ENCODE measurements around the gene TMCC2.

TMCC2 gene

DNA sequence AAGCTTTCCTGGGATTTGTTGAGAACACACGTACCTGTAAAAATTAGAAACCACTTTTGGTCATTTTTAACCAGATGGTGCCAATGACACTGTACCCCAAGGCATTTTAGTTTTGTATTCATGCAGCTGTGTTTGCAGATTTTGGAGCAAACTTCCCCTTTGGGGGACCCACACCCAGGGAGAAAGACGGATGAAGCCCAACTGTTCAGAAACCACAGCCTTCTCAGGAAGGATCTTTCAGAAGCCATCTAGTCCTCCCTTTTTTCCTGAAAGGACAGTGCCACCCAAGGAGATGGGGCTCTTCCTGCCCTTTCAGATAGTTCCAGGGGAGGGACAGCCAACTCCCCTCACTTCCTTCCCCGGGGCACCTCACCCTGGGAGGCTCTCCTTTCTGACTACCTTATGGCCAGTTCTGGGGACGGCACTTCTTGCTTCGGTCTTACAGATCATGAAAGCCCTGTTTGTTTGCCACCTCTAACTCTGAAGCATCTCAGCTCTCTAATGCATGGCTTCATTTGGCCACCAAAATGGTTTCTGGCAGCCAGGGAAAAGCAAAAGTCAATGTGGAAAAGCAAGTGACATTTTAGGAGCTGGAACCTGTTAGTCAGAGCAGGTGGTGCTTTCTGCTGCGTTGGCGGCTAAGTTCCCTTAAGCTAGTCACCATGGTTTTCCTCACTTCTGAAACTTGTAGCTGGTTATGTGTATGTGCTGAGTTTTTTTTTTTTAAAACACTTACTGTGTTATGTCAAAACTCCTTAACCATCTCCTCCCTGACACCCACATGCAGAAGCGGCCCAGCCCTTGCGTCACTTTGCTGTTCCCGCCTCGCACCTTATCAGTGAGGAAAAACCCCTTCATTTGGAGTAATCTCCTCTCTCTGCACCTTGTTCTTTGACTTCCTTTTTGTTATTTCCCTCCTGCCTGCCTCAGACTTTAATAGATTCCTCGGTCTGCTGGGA is 10.1 kb downstream of the TMCC2 start:
- in situ Hi-C loops (cut with HindIII; ENCODE audit: low sequenced_read_pairs), result no loop called here

DNA sequence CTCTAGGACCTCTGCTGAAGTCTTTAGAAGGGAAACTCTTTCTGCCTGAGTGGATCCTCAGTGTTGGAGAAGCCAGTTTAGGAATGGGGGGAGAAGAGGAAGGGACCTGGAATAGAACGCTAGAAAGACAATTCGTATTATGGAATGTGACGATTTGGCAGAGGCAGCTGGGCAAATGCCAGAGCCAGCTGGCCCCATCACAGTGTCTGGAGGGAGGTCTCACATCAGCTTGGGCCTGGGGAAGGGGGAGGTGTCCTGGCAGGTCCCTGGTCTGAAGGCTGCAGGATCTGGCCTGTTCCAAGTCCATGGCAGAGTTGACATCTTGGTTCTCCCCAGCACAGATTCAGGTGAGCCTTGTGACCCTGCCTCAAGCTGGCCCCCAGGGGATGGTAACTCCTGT is 11.3 kb downstream of the TMCC2 start:
- in situ Hi-C loops (cut with HindIII; ENCODE audit: low sequenced_read_pairs), result no loop called here

DNA sequence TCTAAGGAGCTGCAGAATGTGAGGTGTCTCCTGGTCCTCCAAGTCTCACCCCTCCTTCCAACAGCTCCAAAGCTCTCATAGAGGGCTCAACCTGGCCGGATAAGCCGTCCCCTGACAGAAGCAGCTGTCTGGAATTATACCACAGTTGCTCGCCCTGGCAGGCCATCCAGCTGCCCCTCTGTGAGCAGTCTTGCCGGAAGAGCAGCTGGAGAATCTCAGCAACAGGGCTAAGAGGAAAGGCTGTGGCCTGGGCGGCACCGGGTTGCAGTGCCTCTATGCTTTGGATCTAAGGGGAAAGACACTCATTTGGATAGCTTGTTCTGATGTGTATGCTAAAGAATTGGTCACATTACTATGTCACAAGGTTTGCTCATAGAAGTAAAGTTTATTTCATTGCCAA is 12.4 kb downstream of the TMCC2 start:
- in situ Hi-C loops (cut with HindIII; ENCODE audit: low sequenced_read_pairs), result no loop called here

DNA sequence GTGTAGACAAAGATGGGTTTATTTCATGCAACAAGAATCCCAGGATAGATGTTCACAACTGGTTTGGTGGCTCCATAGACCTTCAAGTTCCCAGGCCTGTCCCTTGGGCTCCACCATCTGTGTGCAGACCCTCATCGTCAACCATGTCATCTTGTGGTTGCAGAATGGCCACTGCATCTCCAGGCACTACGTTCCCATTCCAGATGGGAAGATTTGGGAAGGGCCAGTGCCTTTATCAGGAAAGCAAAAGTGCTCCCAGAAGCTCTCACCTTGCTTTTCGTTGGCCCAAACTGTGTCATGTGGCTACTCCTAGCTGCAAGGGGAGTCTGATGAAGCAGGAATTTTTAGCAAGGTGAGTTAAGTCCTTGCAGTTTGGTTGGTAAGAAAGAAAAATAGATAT is 12.8 kb downstream of the TMCC2 start:
- in situ Hi-C loops (cut with HindIII; ENCODE audit: low sequenced_read_pairs), result no loop called here

DNA sequence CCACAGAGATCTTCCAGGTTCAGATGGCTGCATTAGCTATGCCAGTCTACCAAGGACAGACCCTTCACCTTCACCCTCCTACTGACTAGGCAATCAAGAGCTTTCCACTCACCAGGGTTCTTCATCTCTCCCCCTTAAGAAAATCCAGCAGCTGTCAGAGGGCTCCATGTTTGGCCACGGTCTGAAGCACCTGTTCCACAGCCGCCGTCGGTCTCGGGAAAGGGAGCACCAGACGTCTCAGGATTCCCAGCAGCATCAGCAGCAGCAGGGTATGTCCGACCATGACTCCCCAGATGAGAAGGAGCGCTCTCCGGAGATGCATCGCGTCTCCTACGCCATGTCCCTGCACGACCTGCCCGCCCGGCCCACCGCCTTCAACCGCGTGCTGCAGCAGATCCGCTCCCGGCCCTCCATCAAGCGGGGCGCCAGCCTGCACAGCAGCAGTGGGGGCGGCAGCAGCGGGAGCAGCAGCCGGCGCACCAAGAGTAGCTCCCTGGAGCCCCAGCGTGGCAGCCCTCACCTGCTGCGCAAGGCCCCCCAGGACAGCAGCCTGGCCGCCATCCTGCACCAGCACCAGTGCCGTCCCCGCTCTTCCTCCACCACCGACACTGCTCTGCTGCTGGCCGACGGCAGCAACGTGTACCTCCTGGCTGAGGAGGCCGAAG is 13.8 kb downstream of the TMCC2 start:
- in situ Hi-C loops (cut with HindIII; ENCODE audit: low sequenced_read_pairs), result no loop called here

DNA sequence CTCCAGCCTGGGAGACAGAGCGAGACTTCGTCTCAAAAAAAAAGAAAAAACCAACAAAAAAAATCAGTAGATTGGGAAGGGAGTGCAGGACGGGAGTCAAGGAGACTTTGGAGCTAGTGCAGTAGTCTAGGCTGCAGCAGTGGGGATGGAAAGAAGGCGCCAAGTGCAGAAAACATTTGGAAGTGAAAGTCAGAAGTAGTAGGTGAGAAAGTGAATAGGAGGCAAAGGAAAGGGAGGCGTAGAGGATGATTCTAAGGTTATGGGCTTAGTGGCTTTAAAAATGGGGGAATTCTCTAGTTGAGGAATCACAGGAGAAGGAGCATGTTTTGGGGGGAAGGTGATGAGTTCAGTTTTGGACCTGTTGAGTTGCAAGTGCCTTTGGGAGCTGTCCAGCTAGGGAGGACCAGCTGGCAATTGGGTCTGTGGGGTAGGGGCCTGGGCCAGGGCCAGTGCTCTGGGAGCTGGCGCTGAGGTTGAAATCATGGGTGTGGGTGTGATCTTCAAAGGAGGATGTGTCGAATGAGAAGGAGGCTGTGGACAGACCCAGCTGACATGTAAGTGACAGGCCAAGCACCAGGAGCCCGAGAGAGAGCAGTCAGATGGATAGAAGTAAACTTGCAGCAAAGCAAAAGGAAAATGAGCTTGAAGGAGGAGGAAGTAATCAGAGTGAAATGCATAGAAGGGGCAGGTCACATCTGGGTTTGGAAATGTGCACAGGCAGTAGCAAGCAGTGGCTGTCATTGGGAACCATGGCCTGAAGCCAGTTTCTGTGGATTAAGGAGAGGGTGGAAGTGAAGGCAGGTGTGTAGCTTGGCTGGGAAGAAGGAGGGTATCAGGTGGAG is 15.8 kb downstream of the TMCC2 start:
- in situ Hi-C loops (cut with HindIII; ENCODE audit: low sequenced_read_pairs), result no loop called here

DNA sequence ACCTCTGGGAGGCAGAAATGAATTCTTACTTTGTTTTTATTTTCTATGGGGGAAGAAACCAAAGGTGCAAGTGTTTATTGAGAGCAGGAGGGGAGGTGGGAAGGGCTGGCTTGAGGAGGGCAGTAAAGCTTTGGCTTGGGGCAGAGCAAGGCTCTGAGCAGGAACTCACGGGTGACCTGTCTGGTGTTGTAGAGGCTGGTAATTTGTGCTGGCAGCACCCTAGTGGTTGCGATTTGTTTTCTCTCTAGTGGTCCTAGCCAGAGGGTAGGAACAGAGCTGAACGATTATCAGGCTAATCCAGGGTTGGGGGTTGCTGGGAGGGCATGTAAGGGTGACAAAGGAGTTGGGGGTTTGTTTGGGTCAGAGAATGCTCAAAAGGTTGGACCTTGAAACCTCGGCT is 16.6 kb downstream of the TMCC2 start:
- in situ Hi-C loops (cut with HindIII; ENCODE audit: low sequenced_read_pairs), result no loop called here

DNA sequence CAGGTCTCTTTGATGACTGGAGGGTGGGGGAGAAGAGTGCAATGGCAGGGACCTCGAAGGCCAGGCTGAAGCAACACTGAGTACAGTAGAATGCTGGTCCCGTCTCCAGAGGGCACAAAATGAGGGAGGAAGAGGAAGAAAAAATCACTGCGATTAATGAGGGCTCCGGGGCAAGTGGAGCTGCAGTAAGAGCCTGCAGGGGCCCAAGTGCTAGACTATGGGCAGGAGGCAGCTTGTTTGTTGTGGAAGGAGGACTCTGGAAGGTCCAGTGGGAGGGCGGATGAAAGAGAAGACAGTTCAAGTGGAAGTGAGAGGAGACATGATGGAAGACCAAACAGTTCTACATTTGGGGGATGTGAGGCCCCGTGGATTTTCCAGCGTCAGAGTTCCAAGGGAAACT is 17.4 kb downstream of the TMCC2 start:
- in situ Hi-C loops (cut with HindIII; ENCODE audit: low sequenced_read_pairs), result no loop called here

DNA sequence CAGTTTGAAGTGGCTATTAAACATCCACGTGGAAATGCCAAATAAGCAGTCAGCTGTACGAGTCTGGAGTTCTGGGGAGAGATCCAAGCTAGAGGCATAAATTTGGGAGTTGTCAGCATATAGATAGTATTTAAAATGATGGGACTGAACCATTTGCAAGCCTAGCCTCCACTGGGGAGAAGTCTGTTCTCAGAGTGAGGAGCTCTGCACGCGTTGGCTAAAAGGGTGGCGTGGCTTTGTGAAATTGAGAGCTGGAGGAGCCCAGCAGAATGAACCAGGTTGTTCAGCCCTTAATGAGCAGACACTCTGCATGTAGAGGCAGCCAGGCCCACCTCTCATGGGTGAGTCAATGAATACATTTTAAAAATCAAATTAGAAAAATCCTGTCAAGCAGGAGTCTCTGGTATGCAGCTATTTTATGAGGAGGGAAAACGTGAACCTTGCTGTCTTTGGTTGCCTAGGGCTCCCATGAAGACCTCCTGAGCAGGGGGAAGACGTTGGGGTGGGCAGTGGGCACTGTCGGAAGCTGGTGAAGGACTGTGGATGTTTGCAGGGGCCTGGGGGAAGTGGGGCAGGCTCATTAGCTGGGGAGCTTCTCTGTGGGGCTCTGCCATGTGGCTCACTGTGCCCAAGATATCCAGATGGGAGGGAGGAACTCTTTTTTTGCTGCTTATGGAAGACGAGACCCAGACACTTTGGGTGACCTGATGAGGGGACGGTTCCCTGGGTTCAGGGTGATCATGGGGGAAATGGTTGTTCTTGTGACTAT is 18.8 kb downstream of the TMCC2 start:
- in situ Hi-C loops (cut with HindIII; ENCODE audit: low sequenced_read_pairs), result no loop called here

DNA sequence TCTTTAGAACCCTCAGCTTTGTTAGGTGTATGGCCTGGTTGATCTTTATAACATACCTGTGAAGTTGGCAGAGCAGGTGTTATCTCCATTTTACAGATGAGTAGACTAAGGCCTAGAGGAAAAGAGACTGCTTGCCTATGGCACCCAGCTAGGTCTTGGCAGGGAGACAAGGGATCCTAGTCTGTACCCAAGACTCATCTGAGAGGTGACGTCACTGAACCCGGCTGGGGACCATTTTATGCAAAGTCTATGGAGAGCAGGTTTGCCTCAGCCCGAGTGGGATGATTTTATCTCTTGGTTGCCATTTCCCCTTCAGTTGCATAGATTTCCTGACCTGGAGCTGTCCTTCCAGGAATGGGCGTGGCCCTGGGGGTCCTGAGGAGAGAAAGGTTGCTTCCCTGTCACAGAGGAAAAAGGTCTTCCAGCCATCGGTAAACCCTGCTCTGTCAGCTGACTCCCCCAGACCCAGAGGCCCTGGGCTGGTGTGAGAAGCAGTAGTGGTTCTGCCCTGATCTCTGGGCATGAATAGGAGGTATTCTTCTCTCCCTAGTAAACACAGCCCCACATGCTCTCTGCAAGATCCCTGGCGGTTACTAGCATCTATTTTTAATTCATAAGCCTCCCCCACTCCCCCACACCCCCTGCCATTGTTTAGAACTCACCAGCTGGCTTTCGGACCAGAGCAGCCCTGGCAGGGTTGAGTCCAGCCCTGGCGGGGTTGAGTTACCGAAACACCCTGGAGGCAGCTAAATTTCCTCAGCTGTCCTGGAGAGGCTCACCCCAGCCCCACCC is 19.6 kb downstream of the TMCC2 start:
- in situ Hi-C loops (cut with HindIII; ENCODE audit: low sequenced_read_pairs), result no loop called here

DNA sequence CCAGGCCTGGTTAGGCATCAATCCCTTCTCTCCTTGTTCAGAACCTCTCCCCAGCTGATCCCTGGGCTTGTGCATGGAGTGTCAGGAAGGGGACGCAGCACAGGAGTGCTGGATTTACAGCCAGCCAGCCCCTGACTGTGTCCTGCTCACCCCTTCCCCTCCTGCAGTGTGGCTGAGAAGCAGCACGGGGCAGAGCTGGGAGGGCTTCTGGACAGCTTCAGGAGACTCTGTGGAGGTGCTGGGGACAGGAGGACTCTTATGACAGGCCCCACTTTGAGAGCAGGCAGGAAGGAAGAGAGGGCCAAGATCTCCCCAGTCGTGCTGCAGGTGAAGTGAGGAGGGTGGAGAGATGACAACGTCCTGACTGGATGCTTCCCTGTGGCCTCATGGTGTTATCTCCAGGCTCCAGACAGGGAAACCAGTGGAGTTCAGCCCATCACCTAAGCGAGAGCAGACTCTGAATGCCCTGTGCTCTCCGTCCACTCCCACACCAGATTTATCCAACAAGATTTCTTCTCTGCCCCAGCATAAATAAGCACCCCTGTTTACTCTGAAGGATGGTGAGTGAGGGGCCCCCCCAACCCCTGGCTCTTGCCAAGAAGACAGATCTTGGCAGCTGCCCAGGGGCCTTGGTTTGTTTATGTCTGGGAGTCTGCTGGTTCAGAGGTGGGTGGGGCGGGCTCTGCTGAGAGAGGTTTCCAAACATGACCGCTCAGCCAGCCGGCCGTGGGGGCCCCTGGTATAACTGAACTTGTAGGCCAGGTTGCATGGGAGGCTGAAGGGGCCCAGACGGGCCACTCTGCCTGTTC is 21.3 kb downstream of the TMCC2 start:
- in situ Hi-C loops (cut with HindIII; ENCODE audit: low sequenced_read_pairs), result no loop called here

DNA sequence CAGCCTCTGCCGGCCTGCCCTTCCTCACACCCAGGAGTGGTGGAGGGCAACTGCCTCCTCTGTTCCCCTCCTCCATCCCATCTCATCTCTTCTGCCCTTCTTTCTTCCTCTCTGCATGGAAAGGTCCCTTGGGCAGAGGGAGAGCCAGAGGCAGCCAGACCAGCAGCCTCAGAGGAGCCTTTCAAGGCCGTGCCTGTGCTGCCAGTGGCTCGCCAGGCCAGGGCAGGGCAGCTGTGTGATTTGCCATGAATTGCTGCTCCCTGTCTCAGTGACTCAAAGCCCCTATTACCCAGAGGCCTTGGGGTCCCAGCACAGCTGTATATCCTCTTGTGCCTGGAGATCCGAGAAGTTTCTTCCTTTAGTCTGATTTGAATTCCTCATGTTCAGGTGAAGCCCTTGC is 21.9 kb downstream of the TMCC2 start:
- in situ Hi-C loops (cut with HindIII; ENCODE audit: low sequenced_read_pairs), result no loop called here

DNA sequence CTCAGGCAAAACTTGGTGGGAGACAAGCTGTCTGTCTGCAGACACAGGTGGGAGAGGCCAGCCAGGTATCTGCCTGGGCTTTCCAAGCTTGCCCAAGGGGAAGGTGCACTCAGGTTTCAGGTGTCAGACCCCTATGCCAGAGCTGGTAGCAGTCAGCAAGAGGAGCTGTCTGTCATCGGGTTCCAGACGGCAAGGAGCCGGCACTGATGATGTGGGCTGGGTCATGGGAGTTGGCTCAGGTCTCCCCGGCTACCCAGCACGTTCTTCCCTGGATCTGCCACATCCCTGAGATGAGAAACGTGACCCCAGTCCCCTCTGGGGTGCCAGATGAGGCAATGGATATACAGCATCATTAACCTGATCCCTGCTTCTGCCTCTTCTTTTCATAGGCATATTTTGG is 23.0 kb downstream of the TMCC2 start:
- in situ Hi-C loops (cut with HindIII; ENCODE audit: low sequenced_read_pairs), result no loop called here

DNA sequence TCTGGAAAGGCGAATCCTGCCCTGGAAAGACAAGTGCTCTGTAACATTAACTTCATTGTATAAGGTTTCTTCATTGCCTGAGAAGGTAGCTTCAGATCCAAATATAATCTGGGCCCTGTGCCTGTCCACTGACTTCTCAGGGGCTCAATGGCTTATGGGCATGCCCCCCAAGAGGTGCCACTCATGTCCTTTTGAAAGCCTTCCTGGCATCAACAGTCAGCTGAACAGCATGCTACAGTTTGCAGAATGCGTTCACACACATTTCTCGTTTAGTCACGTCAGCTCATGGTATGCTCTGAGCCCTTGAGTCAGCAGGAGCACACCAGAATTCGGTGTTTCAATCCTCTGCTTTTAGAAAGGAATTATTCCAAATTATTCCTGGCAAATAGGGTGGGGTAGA is 23.8 kb downstream of the TMCC2 start:
- in situ Hi-C loops (cut with HindIII; ENCODE audit: low sequenced_read_pairs), result no loop called here

DNA sequence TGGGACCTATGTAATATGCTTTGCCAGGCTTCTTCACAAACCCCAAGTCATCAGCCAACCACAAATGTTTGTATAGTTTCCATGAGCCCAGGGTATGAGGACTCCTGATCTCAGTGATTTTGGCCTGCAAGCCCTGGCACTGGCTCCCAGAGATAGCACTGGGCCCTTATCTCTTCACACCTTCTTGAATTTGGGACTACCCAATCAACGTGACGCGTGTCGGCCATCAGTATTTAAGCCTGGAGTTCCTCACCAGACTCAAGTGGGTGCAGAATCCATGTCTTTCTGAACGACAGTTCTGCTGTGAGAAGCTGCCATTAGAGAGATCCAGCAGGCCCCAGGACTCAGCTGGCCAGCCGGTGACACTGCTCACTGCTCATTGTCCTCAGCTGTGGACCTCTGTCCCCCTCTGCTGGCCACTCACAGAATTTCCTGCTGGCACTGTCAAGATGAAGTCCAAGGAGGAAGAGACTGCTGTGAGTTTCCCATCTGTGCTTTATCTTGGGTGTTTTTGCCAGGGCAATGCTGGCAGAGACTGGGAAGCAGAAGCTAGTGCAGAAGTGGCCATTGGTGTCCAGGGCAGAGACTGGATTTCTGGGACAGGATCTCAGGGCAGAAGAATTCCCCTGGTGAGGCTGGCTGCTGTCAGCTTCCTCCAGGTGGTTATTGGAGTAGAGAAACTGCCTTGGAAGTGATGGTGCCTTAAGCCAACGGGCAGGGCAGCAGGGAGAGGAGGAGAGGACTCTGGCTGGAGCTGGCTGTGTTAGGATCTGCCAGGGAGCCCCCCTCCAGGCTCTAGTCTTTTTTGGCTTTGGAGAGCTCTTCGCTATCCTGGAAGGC is 28.4 kb downstream of the TMCC2 start:
- in situ Hi-C loops (cut with HindIII; ENCODE audit: low sequenced_read_pairs), result no loop called here

DNA sequence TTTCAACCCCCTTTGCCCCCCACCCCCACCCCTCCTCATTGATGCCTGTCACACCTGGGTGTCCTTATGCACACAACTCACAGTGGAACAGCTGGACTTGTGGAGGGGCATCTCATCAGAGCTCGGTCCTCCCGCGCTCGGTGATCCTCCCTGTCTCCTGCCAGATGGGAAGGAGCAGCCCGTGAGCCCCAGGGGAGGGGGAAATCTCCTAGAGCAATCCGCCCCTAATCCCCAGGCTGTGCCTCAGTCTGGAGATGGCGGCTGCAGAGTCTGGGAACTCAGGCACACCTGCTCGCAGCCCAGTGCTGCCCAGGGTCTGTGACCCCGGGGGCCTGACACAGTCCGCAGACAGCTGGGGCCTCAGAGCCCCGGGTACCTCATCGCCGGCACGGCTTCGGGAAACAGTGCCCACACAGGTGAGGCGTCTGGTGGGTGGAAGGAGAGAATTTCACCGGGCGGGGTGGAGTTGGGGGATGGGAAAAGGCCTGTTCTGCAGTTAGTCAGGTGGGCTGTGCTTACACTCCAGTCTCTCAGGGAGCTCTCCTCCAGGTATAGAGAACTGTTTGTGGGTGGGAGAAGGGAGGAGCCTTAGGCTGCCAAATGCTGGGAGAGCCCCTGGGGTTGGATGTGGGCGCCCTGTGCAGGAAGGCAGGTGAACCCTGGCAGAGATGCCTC is 29.3 kb downstream of the TMCC2 start:
- in situ Hi-C loops (cut with HindIII; ENCODE audit: low sequenced_read_pairs), result no loop called here

DNA sequence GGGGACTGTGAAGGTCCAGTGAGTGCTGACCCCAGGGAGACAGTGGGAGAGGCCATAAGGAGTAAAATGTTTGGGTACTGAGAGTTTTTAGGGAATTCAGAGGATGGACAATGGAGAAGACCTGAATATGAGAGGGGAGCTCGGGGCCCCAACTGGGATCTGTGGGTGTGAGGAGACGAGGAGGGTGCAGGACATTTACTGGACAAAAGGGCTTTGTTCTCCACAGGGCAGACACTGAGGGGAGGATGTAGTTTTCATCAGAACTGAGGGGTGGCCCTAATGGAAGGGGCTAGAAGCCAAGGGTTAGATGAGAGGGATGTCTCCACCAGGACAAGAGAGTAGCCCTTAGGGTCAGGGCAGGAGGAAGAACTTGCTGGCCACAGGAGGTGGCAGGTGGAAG is 30.0 kb downstream of the TMCC2 start:
- in situ Hi-C loops (cut with HindIII; ENCODE audit: low sequenced_read_pairs), result no loop called here

DNA sequence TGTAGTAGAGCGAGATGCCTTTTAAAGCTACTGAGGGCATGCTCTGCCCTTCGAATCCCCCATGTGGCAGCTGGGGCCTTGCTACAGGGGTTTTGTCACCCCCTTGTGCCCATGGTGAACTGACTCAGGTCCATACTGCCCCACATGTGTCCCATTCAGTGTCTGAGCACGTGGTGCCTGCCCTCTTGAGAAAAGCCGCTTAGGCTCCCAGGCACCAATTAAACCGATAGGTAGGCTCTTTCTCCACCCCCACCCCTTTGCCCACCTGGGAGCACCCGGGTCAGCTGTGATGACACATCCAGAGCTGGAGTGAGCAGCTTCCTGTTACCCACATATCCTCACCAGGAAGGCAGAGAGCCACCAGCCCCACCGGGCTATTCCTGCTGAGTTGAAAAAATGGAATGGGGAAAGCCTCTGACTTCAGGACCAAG is 30.5 kb downstream of the TMCC2 start:
- in situ Hi-C loops (cut with HindIII; ENCODE audit: low sequenced_read_pairs), result no loop called here
